ENCODE measurements around the gene LRRFIP1. TPM values are rescaled to one million over a fixed set of nuclear protein-coding genes. Genes with fewer than 3 reads are reported as not detected.

The LRRFIP1 gene
- total RNA-seq, 2 donors from 2014 or later = 180 to 357 TPM

GRCh38 chr2:237726401-237726830, 99.0 kb downstream of the LRRFIP1 start:
- intact Hi-C loops (cut with DNase I) = no loop called here
- DNase-seq (ENCODE audit: low spot score) = no peak

GRCh38 chr2:237727363-237727762, 100.0 kb downstream of the LRRFIP1 start:
- DNase-seq (ENCODE audit: low spot score) = no peak
- intact Hi-C loops (cut with DNase I) = no loop called here

DNA sequence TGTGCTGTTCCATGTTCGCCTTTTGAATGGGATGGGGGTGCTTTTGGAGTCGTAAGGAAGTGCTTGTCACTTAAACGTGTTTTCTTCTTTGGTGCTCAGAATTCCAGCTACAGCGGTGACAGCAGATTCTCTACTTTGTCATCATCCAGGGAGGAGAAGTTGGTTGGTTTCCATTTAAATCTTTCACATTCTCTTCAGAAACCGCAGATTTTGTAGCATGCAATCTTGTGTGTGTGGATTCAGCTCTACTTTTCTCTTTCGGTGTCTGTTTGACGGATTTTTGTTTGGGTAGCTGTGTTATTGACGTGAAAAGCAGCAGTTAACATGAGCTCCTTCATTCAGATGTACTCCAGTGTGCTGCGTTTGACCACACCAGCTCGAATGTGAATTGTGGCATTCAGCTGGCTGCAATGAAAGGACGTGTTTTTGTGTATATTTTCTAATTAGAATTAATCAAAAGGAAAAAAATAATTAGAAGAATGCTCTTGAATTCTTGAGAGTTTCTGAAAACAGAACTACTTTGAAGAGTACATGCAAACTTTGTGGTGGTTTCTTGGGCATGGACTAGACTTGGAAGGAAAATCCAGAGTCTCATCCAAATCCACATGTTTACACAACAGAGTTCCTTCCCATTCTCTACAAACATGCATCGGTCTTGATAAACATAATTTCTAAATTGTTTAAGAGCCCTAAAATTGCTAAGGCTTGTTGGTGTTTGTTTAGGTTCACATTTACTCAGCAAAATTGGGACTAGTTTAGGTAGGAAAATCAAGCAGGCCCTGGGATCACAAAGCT, 102.5 kb downstream of the LRRFIP1 start:
- no peak for DNase-seq (ENCODE audit: low spot score)
- intact Hi-C loops (cut with DNase I) = no loop called here

DNA sequence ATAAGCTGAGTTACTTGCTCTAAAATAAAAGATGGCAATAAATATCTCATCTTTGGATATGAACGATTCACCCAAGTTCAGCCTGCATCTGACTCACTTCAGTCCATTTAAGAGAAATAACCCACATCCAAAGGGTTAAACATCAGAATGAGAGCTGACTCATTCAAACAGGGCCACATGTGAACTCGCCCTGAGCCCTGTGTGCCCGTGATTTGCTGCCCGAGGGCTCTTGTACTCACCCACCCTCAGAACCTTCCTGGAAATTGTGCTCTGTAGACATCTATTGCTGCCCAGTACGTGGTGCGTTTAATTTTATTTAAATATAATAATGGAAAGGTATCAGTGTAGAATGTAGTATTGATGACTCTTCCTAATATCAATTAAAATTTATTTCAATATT, 104.3 kb downstream of the LRRFIP1 start:
- intact Hi-C loops (cut with DNase I) = no loop called here
- DNase-seq (ENCODE audit: low spot score) = no peak

GRCh38 chr2:237732070-237732469, 104.7 kb downstream of the LRRFIP1 start:
- intact Hi-C loops (cut with DNase I) = no loop called here
- DNase-seq (ENCODE audit: low spot score) = no peak

DNA sequence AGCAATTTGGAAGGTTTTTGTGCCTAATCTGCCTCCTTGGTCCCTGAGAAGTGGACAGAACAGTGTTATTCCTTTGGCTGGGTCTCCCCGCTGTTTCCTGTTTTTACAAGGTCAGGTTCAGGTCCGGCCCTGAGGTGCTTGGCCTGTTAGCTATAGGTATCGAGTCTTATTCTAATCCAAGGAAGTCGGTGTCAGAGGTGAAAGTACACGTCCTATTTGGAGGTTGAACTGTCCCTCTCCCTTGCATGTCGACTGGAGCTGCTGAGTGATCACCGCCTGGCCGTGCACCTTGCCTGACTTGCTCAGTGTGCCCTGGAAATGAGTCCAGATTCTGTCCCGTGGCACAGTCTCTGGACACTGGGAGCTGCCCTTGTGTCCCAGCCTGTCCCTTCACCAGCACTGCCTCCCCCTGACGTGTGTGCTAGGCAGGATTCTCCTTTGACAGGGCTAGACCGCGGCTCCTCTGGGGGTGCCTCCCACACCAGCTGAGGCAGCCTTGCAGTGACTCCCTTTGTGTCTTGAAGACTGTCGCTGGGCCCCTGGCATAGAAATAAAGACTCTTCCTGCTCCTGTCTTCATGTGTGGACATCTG, 105.5 kb downstream of the LRRFIP1 start:
- intact Hi-C loops (cut with DNase I) = no loop called here
- DNase-seq (ENCODE audit: low spot score) = no peak

DNA sequence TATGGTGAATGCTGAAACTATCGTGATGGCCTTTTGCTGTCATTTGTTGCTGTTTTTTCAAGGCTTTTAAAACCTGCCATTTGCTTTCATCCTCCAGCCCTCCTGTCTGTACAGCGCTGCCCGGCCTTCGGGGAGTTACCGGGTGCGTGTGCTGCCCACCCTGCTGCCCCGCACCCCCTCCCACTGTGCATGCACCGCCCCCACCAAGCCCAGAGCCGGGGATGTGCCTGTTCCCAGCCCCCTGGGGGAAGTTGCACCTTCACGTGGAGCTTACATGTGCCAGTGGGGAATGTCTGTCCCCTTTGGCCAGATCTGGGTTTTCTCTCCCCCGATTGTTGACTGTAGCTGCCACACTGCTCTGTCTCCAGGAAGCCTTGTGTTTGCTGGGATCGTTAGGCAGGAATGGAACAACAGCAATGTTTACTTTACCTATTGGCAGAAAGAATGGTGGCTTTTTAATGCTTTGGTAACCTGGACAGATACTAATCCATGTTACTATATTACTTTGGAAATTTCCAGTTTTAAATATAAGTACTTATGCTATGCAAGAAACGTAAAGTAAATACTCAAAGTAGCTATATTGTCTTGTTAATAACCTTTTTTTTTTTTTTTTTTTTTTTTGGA, 106.4 kb downstream of the LRRFIP1 start:
- DNase-seq (ENCODE audit: low spot score) = no peak
- intact Hi-C loops (cut with DNase I) = no loop called here

DNA sequence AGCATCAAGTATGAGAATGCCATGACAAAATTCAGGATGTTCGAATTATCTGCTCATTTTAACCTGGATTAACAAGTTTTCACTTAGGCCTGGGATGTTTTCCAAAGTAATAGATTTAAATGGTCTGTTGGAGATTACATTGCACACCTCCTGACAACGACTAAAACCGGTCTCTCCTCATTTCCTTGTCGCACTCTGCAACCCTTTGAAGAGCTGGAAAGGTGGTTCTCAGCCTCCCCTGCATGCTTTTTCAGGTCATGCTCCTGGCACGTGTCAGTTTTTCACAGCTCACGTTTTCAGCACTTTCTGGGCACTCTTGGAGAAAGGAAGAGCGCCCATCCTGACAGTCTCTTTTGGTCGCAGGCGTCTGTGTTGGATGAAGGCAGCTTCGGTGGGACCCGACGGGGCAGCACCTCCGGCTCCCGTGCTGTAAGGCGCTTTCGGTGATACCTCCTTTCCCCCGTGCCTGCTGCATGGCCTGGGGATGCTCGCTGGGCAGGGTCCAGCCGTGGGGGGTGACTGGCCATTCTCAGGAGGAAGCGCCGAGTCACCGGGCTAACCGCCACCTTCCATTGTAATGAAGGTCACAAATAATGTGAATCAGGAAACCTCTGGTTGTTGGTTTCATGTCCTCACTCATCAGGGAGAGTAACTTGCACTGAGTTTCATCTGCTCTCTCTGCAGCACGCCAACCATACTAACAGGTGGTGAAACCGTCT, 107.7 kb downstream of the LRRFIP1 start:
- intact Hi-C loops (cut with DNase I) = loop anchor here in 1 of 2 donors (5.0 kb wide), 1 partner anchor 33 kb away; no protein-coding TSS in a partner anchor

DNA sequence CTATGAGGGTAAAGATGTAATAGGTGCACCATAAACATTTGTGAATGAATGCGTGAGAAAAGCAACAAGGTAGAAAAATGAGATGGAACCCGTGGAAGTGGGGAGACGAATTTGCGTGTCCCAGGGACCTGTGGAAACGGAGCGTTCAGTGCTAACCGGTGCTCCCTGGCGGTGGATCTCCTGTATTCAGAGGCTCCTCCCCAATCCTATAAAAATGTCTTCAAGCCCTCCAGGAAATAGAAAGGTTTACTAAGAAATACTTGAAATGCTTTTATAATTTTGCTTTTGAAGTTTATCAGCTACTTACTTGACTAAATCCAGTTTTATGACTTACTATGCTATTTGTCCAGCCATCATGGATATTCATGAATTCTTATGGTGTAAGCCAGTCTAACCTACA, 108.4 kb downstream of the LRRFIP1 start:
- no peak for DNase-seq (ENCODE audit: low spot score)
- intact Hi-C loops (cut with DNase I) = loop anchor here in 1 of 2 donors (5.0 kb wide), 1 partner anchor 33 kb away; no protein-coding TSS in a partner anchor

More for the DNA sequence above, 107.7 kb downstream of the LRRFIP1 start:
- no peak for DNase-seq (ENCODE audit: low spot score)

DNA sequence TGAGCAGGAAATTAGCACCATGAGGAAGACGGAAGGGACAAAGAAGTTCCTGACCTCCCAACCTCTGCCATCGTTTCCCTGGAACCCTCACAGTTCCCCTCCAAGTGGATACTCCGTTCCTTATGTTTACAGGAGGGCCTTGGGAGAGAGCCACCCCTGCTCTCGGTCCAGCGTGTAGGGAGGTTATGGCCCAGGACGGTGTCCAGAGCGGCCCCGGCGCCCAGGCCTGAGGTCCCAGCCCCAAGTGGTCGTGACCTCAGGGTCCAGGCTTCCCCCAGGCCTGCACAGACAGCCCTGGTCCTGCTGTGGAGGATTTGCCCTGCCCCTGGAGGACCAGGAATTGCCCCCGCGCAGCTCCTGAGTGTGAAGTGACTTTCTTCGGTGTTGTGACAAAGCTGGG, 109.4 kb downstream of the LRRFIP1 start:
- intact Hi-C loops (cut with DNase I) = loop anchor here in 1 of 2 donors (5.0 kb wide), 1 partner anchor 34 kb away; no protein-coding TSS in a partner anchor
- DNase-seq (ENCODE audit: low spot score) = peak; percentile 67

GRCh38 chr2:237737196-237737865, 109.9 kb downstream of the LRRFIP1 start:
- peak; percentile 41 for DNase-seq (ENCODE audit: low spot score)

GRCh38 chr2:237738255-237738654, 110.9 kb downstream of the LRRFIP1 start:
- DNase-seq (ENCODE audit: low spot score) = peak; percentile 58
- intact Hi-C loops (cut with DNase I) = loop anchor here in 1 of 2 donors (5.0 kb wide), 1 partner anchor 36 kb away; no protein-coding TSS in a partner anchor

More at GRCh38 chr2:237737196-237737865, 109.9 kb downstream of the LRRFIP1 start:
- intact Hi-C loops (cut with DNase I) = loop anchor here in 1 of 2 donors (5.0 kb wide), 1 partner anchor 35 kb away; no protein-coding TSS in a partner anchor

DNA sequence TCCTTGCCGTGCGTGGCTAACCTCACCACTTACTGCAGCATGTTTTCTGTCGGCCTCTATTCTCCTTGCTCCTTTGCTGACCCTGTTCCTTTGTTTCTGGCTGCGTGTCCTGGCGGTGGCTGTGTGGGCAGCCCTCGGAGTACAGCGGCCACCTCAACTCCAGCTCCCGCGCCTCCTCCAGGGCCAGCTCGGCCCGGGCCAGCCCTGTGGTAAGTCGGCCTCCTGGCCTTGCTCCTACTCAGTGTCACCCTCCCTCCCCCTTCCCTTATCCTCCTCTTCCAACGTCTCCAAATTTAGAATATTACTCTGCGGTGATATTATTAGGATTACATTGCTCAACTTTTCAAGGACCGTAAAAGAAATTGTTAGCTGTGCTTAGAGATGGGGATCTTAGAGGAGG, 111.7 kb downstream of the LRRFIP1 start:
- DNase-seq (ENCODE audit: low spot score) = peak; percentile 89
- intact Hi-C loops (cut with DNase I) = loop anchor here (1.0 to 5.0 kb wide), 2 partner anchors 37 to 47 kb away; no protein-coding TSS in a partner anchor

- DNase-seq (ENCODE audit: low spot score) = peak; percentile 44
- intact Hi-C loops (cut with DNase I) = loop anchor here (5.0 to 10.0 kb wide), 3 partner anchors 140 to 227 kb away; partner anchors contain the start of gene RAB17 (in 1 of the 2)
These were observed 114.8 kb downstream of the LRRFIP1 start for GRCh38 chr2:237742191-237742590.

DNA sequence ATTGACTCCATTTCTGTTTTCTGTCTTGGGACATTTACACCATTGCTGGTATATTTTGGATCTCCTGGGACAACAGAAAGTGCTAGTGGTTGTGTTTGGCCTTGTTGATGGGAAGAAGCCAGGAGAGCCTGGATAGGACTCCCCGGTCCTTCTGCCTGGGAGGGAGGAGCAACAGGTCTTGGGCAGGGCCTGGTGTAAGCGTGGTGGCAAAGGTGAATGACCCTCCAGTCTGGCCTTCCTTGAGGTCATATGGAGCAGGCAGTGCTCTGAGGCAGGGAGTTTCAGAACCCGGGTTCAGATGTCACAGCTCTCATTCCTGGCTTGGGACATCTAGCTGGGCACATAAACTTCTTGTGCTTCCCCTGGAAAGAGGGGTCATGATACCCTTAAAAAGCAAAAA, 115.2 kb downstream of the LRRFIP1 start:
- DNase-seq (ENCODE audit: low spot score) = peak; percentile 61
- intact Hi-C loops (cut with DNase I) = loop anchor here (5.0 to 10.0 kb wide), 3 partner anchors 140 to 228 kb away; partner anchors contain the start of gene RAB17 (in 1 of the 2)

DNA sequence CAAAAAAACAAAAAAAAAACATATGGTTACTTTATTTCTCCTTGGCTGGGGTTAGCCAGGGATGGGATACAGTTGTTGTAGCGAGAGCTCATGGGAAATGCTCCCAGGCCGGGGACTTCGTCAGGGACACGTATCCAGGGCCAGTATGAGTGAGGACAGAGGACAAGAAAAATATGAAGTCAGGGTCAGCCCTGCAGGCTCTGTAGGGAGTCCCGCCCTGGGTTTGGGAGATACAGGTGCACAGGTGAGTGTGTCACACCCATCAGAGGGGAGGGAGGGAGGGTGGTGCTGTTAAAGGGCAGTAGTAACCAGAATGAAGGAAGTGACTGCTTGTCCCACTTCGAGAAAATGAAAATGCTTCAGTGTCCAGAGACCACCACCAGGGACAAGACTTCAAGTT, 115.6 kb downstream of the LRRFIP1 start:
- DNase-seq (ENCODE audit: low spot score) = no peak
- intact Hi-C loops (cut with DNase I) = loop anchor here (5.0 to 10.0 kb wide), 3 partner anchors 141 to 228 kb away; partner anchors contain the start of gene RAB17 (in 1 of the 2)

- peak; percentile 77 for DNase-seq (ENCODE audit: low spot score)
- intact Hi-C loops (cut with DNase I) = loop anchor here (5.0 to 10.0 kb wide), 3 partner anchors 141 to 229 kb away; partner anchors contain the start of gene RAB17 (in 1 of the 2)
These were observed 116.3 kb downstream of the LRRFIP1 start for GRCh38 chr2:237743561-237744269.

GRCh38 chr2:237744270-237744612, 116.9 kb downstream of the LRRFIP1 start:
- no peak for DNase-seq (ENCODE audit: low spot score)
- intact Hi-C loops (cut with DNase I) = loop anchor here (5.0 to 10.0 kb wide), 3 partner anchors 142 to 229 kb away; partner anchors contain the start of gene RAB17 (in 1 of the 2)
